Mucosa of descending colon (tissue), 3 donors: ENCODE results near the gene TLE2. TPM values are rescaled to one million over a fixed set of nuclear protein-coding genes. Genes with fewer than 3 reads are reported as not detected.
A peak's percentile ranks its signal among the peaks of the same experiment; 100 is the strongest.

Source experiments
- ATAC-seq: fragments of 200-7000 bp; cut with Tn5 transposase; one replicate; pipeline ENCODE4 v1.9.1; 2020; ENCODE audit warnings: mild to moderate bottlenecking, moderate library complexity
- DNase-seq, 3 donors: peaks; one replicate each; pipeline ENCODE4 v3.0.0-alpha.2; 2020
- H3K36me3 ChIP-seq: fragments of 200-600 bp; one replicate; pipeline ENCODE4 v1.8.0; 2021; ENCODE audit warnings: low read depth, mild to moderate bottlenecking
- H3K4me1 ChIP-seq: fragments of 200-600 bp; one replicate; pipeline ENCODE4 v1.8.0; 2021; ENCODE audit warnings: low read depth, mild to moderate bottlenecking
- H3K4me3 ChIP-seq: fragments of 200-600 bp; one replicate; pipeline ENCODE4 v1.8.0; 2021; ENCODE audit warnings: mild to moderate bottlenecking
- H3K9me3 ChIP-seq: fragments of 200-600 bp; one replicate; pipeline ENCODE4 v1.8.0; 2021; ENCODE audit warnings: mild to moderate bottlenecking
- CTCF ChIP-seq: fragments of 200-600 bp; IDR thresholded peaks from one replicate; pipeline ENCODE4 v1.8.0; 2022; ENCODE audit warnings: antibody characterized with exemption, mild to moderate bottlenecking
- intact Hi-C, 2 donors: fragments of 100-400 bp; cut with DNase I in 1 of 2; cut with micrococcal nuclease in 1 of 2; formaldehyde crosslinking; loops; one replicate each; pipeline versions ENCODE4 v1.11.0 to v1.11.1; 2022; cut with DNase I, micrococcal nuclease
- total RNA-seq, 3 donors: library from RNA; stranded (reverse); fragmentation: NEBNext Ultra II Directional in 2 of 3; extraction: Animal tissue kit (Norgen Biotek cat#: 25700) in 2 of 3; gene quantifications; one replicate each; pipeline versions ENCODE4 v1.2.1 to v1.2.4, GENCODE V29; 2021 to 2023
- donor health status: DM: no; HTN: no; CAD: no; lungs with moderate emphysema.
- donor health status: DM: no; HTN: no; CAD: no.
- donor health status: DM: no; HTN: yes; CAD: no.

Gene TLE2
- total RNA-seq, 3 donors from 2014 or later, result 40.0 to 66.5 (median 63.5) TPM

GRCh38 chr19:2950286-2951124, 78.6 kb downstream of the TLE2 start:
- ATAC-seq, result peak; percentile 94
- TF ChIP-seq CTCF, result no peak
- peak overlapping the region; percentile 56 for H3K4me3 ChIP-seq
- H3K9me3 ChIP-seq, result no peaks in the 10 kb centered on the region
- peaks cover 13% of the 10 kb centered on the region for H3K4me1 ChIP-seq
- DNase-seq, result peak; percentile 100
- peaks cover 4% of the 10 kb centered on the region for H3K36me3 ChIP-seq
- intact Hi-C loops, result no loop called here

- no peak for DNase-seq
These were observed 79.2 kb downstream of the TLE2 start for GRCh38 chr19:2949939-2950285.

More at GRCh38 chr19:2949939-2950285, 79.2 kb downstream of the TLE2 start:
- no peak for TF ChIP-seq CTCF
- intact Hi-C loops, result no loop called here
- Histone ChIP-seq H3K9me3 (no peaks in the 10 kb centered on the region), H3K36me3 (peaks cover 6% of the 10 kb centered on the region), H3K4me3 (peak overlapping the region; percentile 56), H3K4me1 (peaks cover 13% of the 10 kb centered on the region)
- peak; percentile 5 for ATAC-seq

Other genes starting within 250 kb of the TLE2 start
- gene SGTA, start 246.0 kb downstream of the TLE2 start, total RNA-seq, result 10 to 100 TPM; 37.7 to 52.7 (median 48.9) TPM
- 10 to 100 TPM; 38.5 to 53.1 (median 46.6) TPM for gene THOP1, start 243.8 kb downstream of the TLE2 start, total RNA-seq
- gene ZNF554, start 209.4 kb downstream of the TLE2 start, total RNA-seq, result 1 to 10 TPM; 3.0 to 4.7 (median 3.9) TPM
- 1 to 10 TPM; 3.0 to 8.4 (median 4.8) TPM for gene ZNF555, start 187.8 kb downstream of the TLE2 start, total RNA-seq
- gene ZNF556, start 161.9 kb downstream of the TLE2 start, total RNA-seq, result under 1 TPM in 1 of 3 donors, not detected in 2; 0.29 TPM
- 10 to 100 TPM in 2 of 3 donors, 1 to 10 TPM in 1; 8.9 to 19.1 (median 14.4) TPM for gene ZNF57, start 128.4 kb downstream of the TLE2 start, total RNA-seq
- 1 to 10 TPM; 4.1 to 4.5 (median 4.1) TPM for gene ZNF77, start 84.3 kb downstream of the TLE2 start, total RNA-seq
- 1 to 10 TPM; 1.8 to 4.1 (median 3.0) TPM for gene TLE6, start 51.7 kb downstream of the TLE2 start, total RNA-seq
- 100 to 1,000 TPM; 427 to 664 (median 556) TPM for gene TLE5, start 33.2 kb upstream of the TLE2 start, total RNA-seq
- gene GNA11, start 65.1 kb upstream of the TLE2 start, total RNA-seq, result 100 to 1,000 TPM; 182 to 349 (median 234) TPM
- 1 to 10 TPM; 1.9 to 6.2 (median 4.3) TPM for gene GNA15, start 106.8 kb upstream of the TLE2 start, total RNA-seq
- 1 to 10 TPM in 1 of 3 donors, under 1 TPM in 2; 0.38 to 2.5 (median 0.82) TPM for gene S1PR4, start 149.5 kb upstream of the TLE2 start, total RNA-seq
- 100 to 1,000 TPM in 1 of 3 donors, 10 to 100 TPM in 2; 52.6 to 103 (median 94.4) TPM for gene NCLN, start 156.7 kb upstream of the TLE2 start, total RNA-seq
- gene CELF5, start 195.4 kb upstream of the TLE2 start, total RNA-seq, result 1 to 10 TPM in 1 of 3 donors, under 1 TPM in 2; 0.75 to 2.7 (median 0.79) TPM